OCI-LY1 (cell line): ENCODE results near the gene COA1.
"Not testable (repeated sequence)": the region's sequence is repeated elsewhere in the genome, so short reads cannot be mapped to it uniquely, and the experiment has no call there.

Source experiments
- H2AFZ ChIP-seq: fragments of 200-600 bp; sonication (generic), shearing (Covaris generic); 2 replicates; pipeline ENCODE4 v1.6.0; 2014; ENCODE audit warnings: antibody characterized with exemption, mild to moderate bottlenecking, low read length
- H3F3A ChIP-seq: fragments of 200-600 bp; sonication (generic), shearing (Covaris generic); 2 replicates; pipeline ENCODE4 v1.6.0; 2014; ENCODE audit warnings: mild to moderate bottlenecking, antibody characterized with exemption, low read length, moderate library complexity; ENCODE audit not compliant: insufficient read depth
- H3K27ac ChIP-seq: fragments of 200-600 bp; sonication (generic); 2 replicates; pipeline ENCODE4 v1.5.1; 2014; ENCODE audit warnings: low read length, mixed run types, mild to moderate bottlenecking, low read depth; ENCODE audit not compliant: poor library complexity, severe bottlenecking
- H3K27me3 ChIP-seq: fragments of 200-600 bp; sonication (generic); 2 replicates; pipeline ENCODE4 v1.6.0; 2014; ENCODE audit warnings: antibody characterized with exemption, mild to moderate bottlenecking, low read length, moderate library complexity; ENCODE audit not compliant: insufficient read depth
- H3K36me3 ChIP-seq: fragments of 200-600 bp; sonication (generic); 2 replicates; pipeline ENCODE4 v1.6.1; 2014; ENCODE audit warnings: mild to moderate bottlenecking, antibody characterized with exemption, low read length, moderate library complexity, mixed read lengths; ENCODE audit not compliant: insufficient read depth
- H3K4me1 ChIP-seq: fragments of 200-600 bp; sonication (generic); 2 replicates; pipeline ENCODE4 v1.5.1; 2014; ENCODE audit warnings: mild to moderate bottlenecking, low read length, moderate library complexity; ENCODE audit not compliant: insufficient read depth, severe bottlenecking
- H3K4me2 ChIP-seq: fragments of 200-600 bp; sonication (generic), shearing (Covaris generic); 2 replicates; pipeline ENCODE4 v1.6.1; 2014; ENCODE audit warnings: low read length
- H3K4me3 ChIP-seq: fragments of 200-600 bp; sonication (generic); 2 replicates; pipeline ENCODE4 v1.5.1; 2014; ENCODE audit warnings: low read length, low read depth, mild to moderate bottlenecking, mixed read lengths; ENCODE audit not compliant: poor library complexity, severe bottlenecking
- H3K79me2 ChIP-seq: fragments of 200-600 bp; shearing (Covaris generic); 2 replicates; pipeline ENCODE4 v1.6.1; 2016; ENCODE audit warnings: mixed run types, low read length, mixed read lengths; ENCODE audit not compliant: insufficient read depth
- H3K9ac ChIP-seq: fragments of 200-600 bp; sonication (generic), shearing (Covaris generic); 2 replicates; pipeline ENCODE4 v1.6.1; 2014; ENCODE audit warnings: mild to moderate bottlenecking, low read length, mixed read lengths
- H3K9me2 ChIP-seq: fragments of 200-600 bp; sonication (generic), shearing (Covaris generic); 2 replicates; pipeline ENCODE4 v1.6.1; 2014; ENCODE audit warnings: low read depth, mild to moderate bottlenecking, low read length, mixed read lengths
- H3K9me3 ChIP-seq: fragments of 200-600 bp; shearing (Covaris generic); 2 replicates; pipeline ENCODE4 v1.6.1; 2014; ENCODE audit warnings: low read length, mixed read lengths
- H4K20me1 ChIP-seq: fragments of 200-600 bp; sonication (generic), shearing (Covaris generic); 2 replicates; pipeline ENCODE4 v1.6.0; 2016; ENCODE audit warnings: mild to moderate bottlenecking, low read length; ENCODE audit not compliant: insufficient read depth
- CTCF ChIP-seq: fragments of 200-600 bp; sonication (generic), shearing (Covaris generic); IDR thresholded peaks from 2 replicates; pipeline ENCODE4 v1.5.1; 2017; ENCODE audit warnings: mild to moderate bottlenecking, antibody characterized with exemption, low read length, moderate library complexity, mixed read lengths
- EZH2 ChIP-seq: fragments of 200-600 bp; sonication (generic), shearing (Covaris generic); IDR thresholded peaks from 2 replicates; pipeline ENCODE4 v1.8.0; 2017; ENCODE audit warnings: borderline replicate concordance, mixed run types, mild to moderate bottlenecking, antibody characterized with exemption, low read length, moderate library complexity, mixed read lengths

The COA1 gene

GRCh38 chr7:43729214-43729923 is at the start of gene COA1:
Gene COA1 (minus strand): TSS chr7:43729523. CDS start chr7:43648614, 80,909 bp downstream.
- no peaks in the 10 kb centered on the region for H3K9me2 ChIP-seq
- H3K4me2 ChIP-seq = peak within 1 kb of the TSS; percentile 81
- H3K79me2 ChIP-seq = peaks cover 47% of the 10 kb centered on the region

GRCh38 chr7:43778293-43779044 is 49.1 kb upstream of the COA1 start:
- H3F3A ChIP-seq, H3K9me3 ChIP-seq, H3K9ac ChIP-seq, H3K4me1 ChIP-seq, H3K4me3 ChIP-seq, H3K27ac ChIP-seq, H3K9me2 ChIP-seq, H2AFZ ChIP-seq, H3K79me2 ChIP-seq, H4K20me1 ChIP-seq, H3K27me3 ChIP-seq, H3K4me2 ChIP-seq, H3K36me3 ChIP-seq: not testable (repeated sequence)

More at GRCh38 chr7:43729214-43729923, at the start of gene COA1:
- H3K4me3 ChIP-seq = peak within 1 kb of the TSS; percentile 78
- peak within 1 kb of the TSS; percentile 80 for H3K9ac ChIP-seq
- no peaks in the 10 kb centered on the region for H4K20me1 ChIP-seq
- 0 out of 2 replicates have a peak, but pooled peaks cover 3% of the 10 kb centered on the region for H3K9me3 ChIP-seq
- TF ChIP-seq CTCF = no peak; the same call in 1 of the 2 replicates
- no peak for TF ChIP-seq EZH2
- H3K27me3 ChIP-seq = no peaks in the 10 kb centered on the region
- peak within 1 kb of the TSS; percentile 91 for H2AFZ ChIP-seq
- no peaks in the 10 kb centered on the region for H3F3A ChIP-seq
- H3K27ac ChIP-seq = peak within 1 kb of the TSS; percentile 17
- peaks cover 23% of the 10 kb centered on the region for H3K4me1 ChIP-seq
- H3K36me3 ChIP-seq = peaks cover 17% of the 10 kb centered on the region

GRCh38 chr7:43775255-43775654 is 45.9 kb upstream of the COA1 start:
- not testable (repeated sequence) for H3K4me2 ChIP-seq, H3K36me3 ChIP-seq, H3F3A ChIP-seq, H3K27ac ChIP-seq, H3K9me3 ChIP-seq, H2AFZ ChIP-seq, H3K79me2 ChIP-seq, H4K20me1 ChIP-seq, H3K4me1 ChIP-seq, H3K9ac ChIP-seq, H3K4me3 ChIP-seq, H3K27me3 ChIP-seq, H3K9me2 ChIP-seq

GRCh38 chr7:43773268-43773667 is 43.9 kb upstream of the COA1 start:
- H3K4me1 ChIP-seq, H3K27ac ChIP-seq, H4K20me1 ChIP-seq, H3K79me2 ChIP-seq, H3K36me3 ChIP-seq, H3K4me3 ChIP-seq, H3F3A ChIP-seq, H3K4me2 ChIP-seq, H3K27me3 ChIP-seq, H2AFZ ChIP-seq, H3K9me3 ChIP-seq, H3K9me2 ChIP-seq, H3K9ac ChIP-seq: not testable (repeated sequence)
